NCI-H2227 treated with DMSO at 0.1 percent for 48 hours (cell line): ENCODE results near the gene OR56A1.

ENCODE experiments used
- DNase-seq: peaks from one replicate; lab custom pipeline; 2025; lab: John Stamatoyannopoulos, UW

Gene OR56A1

GRCh38 chr11:5989203-5989602, 41.4 kb downstream of the OR56A1 start:
- DNase-seq: no peak

DNA sequence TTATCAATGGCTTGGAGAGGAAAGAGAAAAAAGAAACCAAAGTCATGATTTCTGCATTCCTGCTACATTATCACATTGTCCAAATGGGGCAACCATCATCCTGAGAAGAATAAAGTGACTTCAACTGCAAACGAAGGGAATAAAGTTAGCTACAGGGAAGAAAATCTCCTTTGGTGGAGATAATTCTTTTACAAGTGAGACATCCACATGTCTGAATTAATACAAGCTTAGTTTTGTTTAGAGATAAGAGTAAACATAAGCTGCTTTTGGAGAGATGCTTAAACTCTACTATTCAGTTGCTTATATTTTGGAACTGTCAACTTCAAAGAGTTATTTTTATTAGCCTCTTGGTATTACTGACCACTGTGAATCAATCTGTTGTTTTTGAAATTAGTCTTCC, 43.7 kb downstream of the OR56A1 start, which contains the start of gene OR52L1:
TSS of gene OR52L1 (minus strand) at position 101 of the 400 bp plus-strand sequence. CDS start at position 46, 55 bp downstream.
- no peak for DNase-seq

- DNase-seq: no peak
Observed at GRCh38 chr11:5983443-5983842, 47.1 kb downstream of the OR56A1 start.

DNA sequence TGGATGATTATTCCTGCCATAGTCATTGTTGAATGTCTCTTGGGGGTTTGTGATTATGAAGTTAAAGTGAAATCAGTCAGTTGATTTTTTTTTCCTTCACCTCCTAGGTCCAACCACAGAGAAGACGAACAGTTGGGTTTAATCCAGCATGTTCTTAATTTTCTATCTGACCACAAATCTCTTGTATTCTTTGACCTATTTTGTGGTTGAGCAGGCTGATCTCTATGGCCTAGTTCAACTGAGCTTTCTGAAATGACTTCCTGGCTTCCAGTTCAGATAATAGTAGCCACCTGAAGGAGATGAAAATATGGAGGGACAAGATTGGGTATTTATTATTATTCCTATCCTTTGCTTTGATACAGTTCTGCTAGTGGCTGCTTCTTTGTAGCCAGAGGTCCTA, 57.0 kb downstream of the OR56A1 start:
- no peak for DNase-seq
